Neural progenitor cell (in vitro differentiated cells): ENCODE measurements around the gene RALGAPA2. TPM values are rescaled to one million over a fixed set of nuclear protein-coding genes. Genes with fewer than 3 reads are reported as not detected.

ENCODE experiments used
- DNase-seq: peaks from one replicate; pipeline ENCODE4 v3.0.0-alpha.2; 2016; ENCODE audit warnings: low spot score
- H2AFZ ChIP-seq: fragments of 200-600 bp; sonication (generic); replicated peaks from 2 replicates; pipeline ENCODE4 v1.6.1; 2016; ENCODE audit warnings: antibody characterized with exemption
- H3F3A ChIP-seq: fragments of 200-600 bp; sonication (generic); 2 replicates; pipeline ENCODE4 v1.6.1; 2016; ENCODE audit warnings: antibody characterized with exemption, low read depth
- H3K27ac ChIP-seq: fragments of 200-600 bp; sonication (generic); 2 replicates; pipeline ENCODE4 v1.5.1; 2016; ENCODE audit warnings: mild to moderate bottlenecking
- H3K27me3 ChIP-seq: fragments of 200-600 bp; sonication (generic); 2 replicates; pipeline ENCODE4 v1.6.1; 2016; ENCODE audit warnings: mild to moderate bottlenecking, moderate library complexity
- H3K36me3 ChIP-seq: fragments of 200-600 bp; sonication (generic); 2 replicates; pipeline ENCODE4 v1.5.1; 2016
- H3K4me1 ChIP-seq: fragments of 200-600 bp; sonication (generic); 2 replicates; pipeline ENCODE4 v1.6.1; 2016; ENCODE audit warnings: mixed run types
- H3K4me2 ChIP-seq: fragments of 200-600 bp; sonication (generic); 2 replicates; pipeline ENCODE4 v1.6.1; 2016
- H3K4me3 ChIP-seq: fragments of 200-600 bp; sonication (generic); 2 replicates; pipeline ENCODE4 v1.5.1; 2016
- H3K79me2 ChIP-seq: fragments of 200-600 bp; sonication (generic); 2 replicates; pipeline ENCODE4 v1.6.1; 2016; ENCODE audit warnings: low read depth
- H3K9ac ChIP-seq: fragments of 200-600 bp; sonication (generic); 2 replicates; pipeline ENCODE4 v1.6.1; 2016
- H3K9me3 ChIP-seq: fragments of 200-600 bp; sonication (generic); 2 replicates; pipeline ENCODE4 v1.5.1; 2016; ENCODE audit warnings: low read depth
- H4K20me1 ChIP-seq: fragments of 200-600 bp; sonication (generic); 2 replicates; pipeline ENCODE4 v1.6.1; 2016; ENCODE audit warnings: low read depth
- H3K27ac Mint-ChIP-seq: 3 replicates; pipeline ENCODE4 v1.8.0; 2021; ENCODE audit warnings: mixed read lengths
- H3K27me3 Mint-ChIP-seq: 2 replicates; pipeline ENCODE4 v1.8.0; 2022; ENCODE audit warnings: low read depth, mild to moderate bottlenecking, inconsistent platforms, moderate library complexity, mixed read lengths; ENCODE audit not compliant: insufficient read depth
- H3K36me3 Mint-ChIP-seq: 3 replicates; pipeline ENCODE4 v1.8.0; 2021; ENCODE audit warnings: mixed read lengths
- H3K4me1 Mint-ChIP-seq: 3 replicates; pipeline ENCODE4 v1.8.0; 2021; ENCODE audit warnings: mixed read lengths
- H3K4me3 Mint-ChIP-seq: 3 replicates; pipeline ENCODE4 v1.8.0; 2021; ENCODE audit warnings: mild to moderate bottlenecking, moderate library complexity, mixed read lengths
- H3K9me3 Mint-ChIP-seq: 3 replicates; pipeline ENCODE4 v1.8.0; 2020; ENCODE audit warnings: mixed read lengths
- CTCF ChIP-seq: fragments of 200-600 bp; sonication (generic); IDR thresholded peaks from 2 replicates; pipeline ENCODE4 v1.5.1; 2017; ENCODE audit warnings: antibody characterized with exemption, mild to moderate bottlenecking
- EZH2 ChIP-seq: fragments of 200-600 bp; sonication (generic); IDR thresholded peaks from 2 replicates; pipeline ENCODE4 v1.6.1; 2017; ENCODE audit warnings: antibody characterized with exemption, mild to moderate bottlenecking, moderate library complexity
- EZH2phosphoT487 ChIP-seq: fragments of 200-600 bp; sonication (generic); IDR thresholded peaks from 2 replicates; pipeline ENCODE4 v1.6.1; 2017; ENCODE audit warnings: antibody characterized with exemption
- total RNA-seq: library from RNA; depleted of rRNA; stranded (reverse); fragments of >200 nt; gene quantifications from 2 replicates; pipeline ENCODE4 v1.2.3, GENCODE V29; 2015; ENCODE audit warnings: low replicate concordance

RALGAPA2 gene
- total RNA-seq, 1 donor from 2014 or later = 25.9 TPM

DNA sequence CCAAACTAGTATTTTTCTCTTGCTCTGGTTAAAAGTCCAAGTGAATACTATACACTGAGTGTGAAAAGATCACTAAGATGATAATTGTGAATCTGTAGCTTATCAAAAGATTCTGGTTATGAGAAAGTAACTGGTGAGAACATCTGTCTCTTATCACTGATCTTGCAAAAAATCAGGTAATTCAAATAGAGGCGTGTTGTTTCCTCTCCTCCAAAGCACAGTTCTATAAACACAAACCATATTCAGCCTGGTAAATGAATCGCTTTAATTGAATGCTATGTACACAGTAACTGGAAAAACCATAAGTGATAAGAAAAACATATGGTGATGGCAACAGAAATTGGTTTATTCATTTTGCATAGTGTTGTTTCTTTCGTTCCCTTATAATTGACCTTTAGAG lies 161.0 kb downstream of the RALGAPA2 start:
- no peak for TF ChIP-seq EZH2phosphoT487
- no peak for TF ChIP-seq CTCF
- TF ChIP-seq EZH2 = no peak
- no peak for DNase-seq
- no peak overlapping the region for H3K27ac Mint-ChIP-seq
- H3K36me3 ChIP-seq = no peaks in the 10 kb centered on the region
- no peak overlapping the region for H3K4me3 Mint-ChIP-seq
- H3K4me3 ChIP-seq = no peak overlapping the region
- no peak overlapping the region for H3K27ac ChIP-seq
- no peak overlapping the region for H3K9ac ChIP-seq
- peaks cover 10% of the 10 kb centered on the region for H3K36me3 Mint-ChIP-seq
- peaks cover 7% of the 10 kb centered on the region for H3K9me3 Mint-ChIP-seq
- no peaks in the 10 kb centered on the region for H3K27me3 ChIP-seq
- H3K4me1 Mint-ChIP-seq = no peaks in the 10 kb centered on the region
- no peaks in the 10 kb centered on the region for H3K79me2 ChIP-seq
- H3K4me2 ChIP-seq = no peak overlapping the region
- H3F3A ChIP-seq = no peaks in the 10 kb centered on the region
- H3K4me1 ChIP-seq = no peaks in the 10 kb centered on the region
- H3K9me3 ChIP-seq = peaks cover 9% of the 10 kb centered on the region
- no peak overlapping the region for H2AFZ ChIP-seq
- no peaks in the 10 kb centered on the region for H4K20me1 ChIP-seq
- peaks cover 2% of the 10 kb centered on the region for H3K27me3 Mint-ChIP-seq

GRCh38 chr20:20549704-20550103 lies 162.7 kb downstream of the RALGAPA2 start:
- Histone ChIP-seq H3K9ac (no peak overlapping the region), H3K27ac (no peak overlapping the region), H3K9me3 (peaks cover under 1% of the 10 kb centered on the region), H3K27me3 (no peaks in the 10 kb centered on the region), H3F3A (no peaks in the 10 kb centered on the region), H4K20me1 (no peaks in the 10 kb centered on the region), H3K4me1 (no peaks in the 10 kb centered on the region), H2AFZ (no peak overlapping the region), H3K79me2 (no peaks in the 10 kb centered on the region), H3K4me2 (no peak overlapping the region), H3K36me3 (peaks cover 5% of the 10 kb centered on the region), H3K4me3 (no peak overlapping the region)
- no peak for DNase-seq
- H3K4me1 Mint-ChIP-seq = no peaks in the 10 kb centered on the region
- H3K27me3 Mint-ChIP-seq = peaks cover 2% of the 10 kb centered on the region
- no peaks in the 10 kb centered on the region for H3K36me3 Mint-ChIP-seq
- no peak overlapping the region for H3K27ac Mint-ChIP-seq
- TF ChIP-seq EZH2 = no peak
- TF ChIP-seq EZH2phosphoT487 = no peak
- TF ChIP-seq CTCF = no peak
- H3K9me3 Mint-ChIP-seq = no peaks in the 10 kb centered on the region
- no peak overlapping the region for H3K4me3 Mint-ChIP-seq

DNA sequence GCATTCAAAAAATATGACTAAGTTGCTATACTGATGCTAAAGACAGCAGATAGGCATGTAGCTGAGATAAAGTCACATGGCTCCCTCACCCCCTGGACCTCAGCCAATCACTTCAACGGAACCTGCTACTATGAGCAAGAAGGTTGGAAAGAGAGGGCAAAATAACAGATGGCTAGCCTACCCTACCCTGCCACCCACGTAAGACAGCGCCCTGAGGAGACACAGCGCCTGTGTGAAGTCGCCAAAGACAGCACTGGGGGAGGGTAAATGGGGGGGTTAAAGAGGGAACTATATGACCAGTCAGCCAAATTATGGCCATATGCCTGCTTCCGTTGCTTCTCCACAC lies 163.2 kb downstream of the RALGAPA2 start:
- Mint-ChIP-seq H3K4me3 (no peak overlapping the region), H3K36me3 (no peaks in the 10 kb centered on the region), H3K27me3 (peaks cover 2% of the 10 kb centered on the region), H3K9me3 (no peaks in the 10 kb centered on the region), H3K4me1 (no peaks in the 10 kb centered on the region), H3K27ac (no peak overlapping the region)
- H3F3A ChIP-seq = no peaks in the 10 kb centered on the region
- H3K9ac ChIP-seq = no peak overlapping the region
- TF ChIP-seq EZH2 (no peak), EZH2phosphoT487 (no peak), CTCF (no peak)
- no peaks in the 10 kb centered on the region for H3K9me3 ChIP-seq
- no peak overlapping the region for H3K4me2 ChIP-seq
- no peaks in the 10 kb centered on the region for H3K27me3 ChIP-seq
- H3K27ac ChIP-seq = no peak overlapping the region
- no peak overlapping the region for H2AFZ ChIP-seq
- no peak overlapping the region for H3K4me3 ChIP-seq
- no peaks in the 10 kb centered on the region for H4K20me1 ChIP-seq
- no peaks in the 10 kb centered on the region for H3K79me2 ChIP-seq
- H3K4me1 ChIP-seq = no peaks in the 10 kb centered on the region
- no peak for DNase-seq
- peaks cover 5% of the 10 kb centered on the region for H3K36me3 ChIP-seq
